Progenitor cell of endocrine pancreas (in vitro differentiated cells): ENCODE measurements around the gene TRMT11. TPM values are rescaled to one million over a fixed set of nuclear protein-coding genes. Genes with fewer than 3 reads are reported as not detected.

Source experiments
- DNase-seq: peaks from one replicate; pipeline ENCODE4 v3.0.0; 2021; ENCODE audit warnings: low spot score; ENCODE audit not compliant: unreplicated experiment
- H3K27ac Mint-ChIP-seq: 2 replicates; pipeline ENCODE4 v1.8.0; 2021; ENCODE audit warnings: mild to moderate bottlenecking, moderate library complexity, mixed read lengths
- H3K27me3 Mint-ChIP-seq: 2 replicates; pipeline ENCODE4 v1.8.0; 2021; ENCODE audit warnings: mixed read lengths
- H3K36me3 Mint-ChIP-seq: 2 replicates; pipeline ENCODE4 v1.8.0; 2022; ENCODE audit warnings: mixed read lengths; ENCODE audit not compliant: insufficient read depth
- H3K4me1 Mint-ChIP-seq: 2 replicates; pipeline ENCODE4 v1.8.0; 2021; ENCODE audit warnings: low read depth, mixed read lengths
- H3K4me3 Mint-ChIP-seq: 2 replicates; pipeline ENCODE4 v1.8.0; 2021; ENCODE audit warnings: low read depth, mild to moderate bottlenecking, moderate library complexity, mixed read lengths
- H3K9me3 Mint-ChIP-seq: 2 replicates; pipeline ENCODE4 v1.8.0; 2021; ENCODE audit warnings: low read depth, mixed read lengths
- total RNA-seq: library from RNA; stranded (reverse); gene quantifications from 2 replicates; pipeline ENCODE4 v1.2.1, GENCODE V29; 2021
- TF ChIP-seq, protein P1 (sequence below): fragments of 200-600 bp; sonication (generic); IDR thresholded peaks from one replicate; pipeline ENCODE4 v1.5.0; 2021; ENCODE audit warnings: antibody characterized with exemption, mild to moderate bottlenecking; ENCODE audit not compliant: unreplicated experiment

Gene TRMT11
- total RNA-seq, 1 donor from 2014 or later = 25.1 TPM

DNA sequence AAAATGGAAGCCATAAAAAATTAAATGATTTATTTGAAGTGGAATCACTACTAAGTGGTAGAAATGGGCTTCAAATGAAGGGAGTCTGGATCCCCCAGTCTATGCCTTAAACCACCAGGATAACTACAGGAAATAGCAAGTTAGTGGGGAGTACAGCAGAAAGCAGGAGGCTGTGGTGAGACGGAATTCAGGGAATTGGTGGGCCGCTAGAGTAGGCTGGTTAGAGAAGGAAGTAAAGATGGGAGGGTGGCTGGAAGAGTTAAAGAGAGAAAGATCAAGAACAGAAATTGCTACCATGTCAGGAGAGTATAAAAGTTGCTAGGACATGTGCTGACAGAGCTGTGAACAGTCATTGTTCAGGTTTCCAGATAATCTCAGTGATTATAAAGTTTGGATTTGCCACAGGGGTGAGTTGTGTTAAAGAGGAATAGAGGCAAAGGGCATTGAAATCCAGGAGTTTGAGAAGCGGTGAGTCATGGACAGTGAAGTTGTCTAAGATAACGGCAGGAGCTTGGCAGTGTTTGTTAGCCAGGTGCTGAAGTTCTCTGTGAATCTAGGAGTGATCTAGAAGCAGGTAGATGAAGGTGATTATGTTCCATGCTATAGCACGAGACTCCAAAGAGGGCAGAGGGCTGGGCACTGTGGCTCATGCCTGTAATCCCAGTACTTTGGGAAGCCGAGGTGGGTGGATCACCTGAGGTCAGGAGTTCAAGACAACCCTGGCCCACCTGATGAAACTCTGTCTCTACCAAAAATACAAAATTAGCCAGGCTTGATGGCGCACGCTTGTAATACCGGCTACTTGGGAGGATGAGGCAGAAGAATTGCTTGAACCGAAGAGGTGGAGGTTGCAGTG is 43.4 kb upstream of the TRMT11 start:
- no peaks in the 10 kb centered on the region for H3K27me3 Mint-ChIP-seq
- peaks cover 49% of the 10 kb centered on the region for H3K4me1 Mint-ChIP-seq
- TF ChIP-seq, protein P1, sequence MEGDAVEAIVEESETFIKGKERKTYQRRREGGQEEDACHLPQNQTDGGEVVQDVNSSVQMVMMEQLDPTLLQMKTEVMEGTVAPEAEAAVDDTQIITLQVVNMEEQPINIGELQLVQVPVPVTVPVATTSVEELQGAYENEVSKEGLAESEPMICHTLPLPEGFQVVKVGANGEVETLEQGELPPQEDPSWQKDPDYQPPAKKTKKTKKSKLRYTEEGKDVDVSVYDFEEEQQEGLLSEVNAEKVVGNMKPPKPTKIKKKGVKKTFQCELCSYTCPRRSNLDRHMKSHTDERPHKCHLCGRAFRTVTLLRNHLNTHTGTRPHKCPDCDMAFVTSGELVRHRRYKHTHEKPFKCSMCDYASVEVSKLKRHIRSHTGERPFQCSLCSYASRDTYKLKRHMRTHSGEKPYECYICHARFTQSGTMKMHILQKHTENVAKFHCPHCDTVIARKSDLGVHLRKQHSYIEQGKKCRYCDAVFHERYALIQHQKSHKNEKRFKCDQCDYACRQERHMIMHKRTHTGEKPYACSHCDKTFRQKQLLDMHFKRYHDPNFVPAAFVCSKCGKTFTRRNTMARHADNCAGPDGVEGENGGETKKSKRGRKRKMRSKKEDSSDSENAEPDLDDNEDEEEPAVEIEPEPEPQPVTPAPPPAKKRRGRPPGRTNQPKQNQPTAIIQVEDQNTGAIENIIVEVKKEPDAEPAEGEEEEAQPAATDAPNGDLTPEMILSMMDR = no peak
- no peak overlapping the region for H3K4me3 Mint-ChIP-seq
- no peaks in the 10 kb centered on the region for H3K36me3 Mint-ChIP-seq
- H3K9me3 Mint-ChIP-seq = no peaks in the 10 kb centered on the region
- H3K27ac Mint-ChIP-seq = no peak overlapping the region
- no peak for DNase-seq

DNA sequence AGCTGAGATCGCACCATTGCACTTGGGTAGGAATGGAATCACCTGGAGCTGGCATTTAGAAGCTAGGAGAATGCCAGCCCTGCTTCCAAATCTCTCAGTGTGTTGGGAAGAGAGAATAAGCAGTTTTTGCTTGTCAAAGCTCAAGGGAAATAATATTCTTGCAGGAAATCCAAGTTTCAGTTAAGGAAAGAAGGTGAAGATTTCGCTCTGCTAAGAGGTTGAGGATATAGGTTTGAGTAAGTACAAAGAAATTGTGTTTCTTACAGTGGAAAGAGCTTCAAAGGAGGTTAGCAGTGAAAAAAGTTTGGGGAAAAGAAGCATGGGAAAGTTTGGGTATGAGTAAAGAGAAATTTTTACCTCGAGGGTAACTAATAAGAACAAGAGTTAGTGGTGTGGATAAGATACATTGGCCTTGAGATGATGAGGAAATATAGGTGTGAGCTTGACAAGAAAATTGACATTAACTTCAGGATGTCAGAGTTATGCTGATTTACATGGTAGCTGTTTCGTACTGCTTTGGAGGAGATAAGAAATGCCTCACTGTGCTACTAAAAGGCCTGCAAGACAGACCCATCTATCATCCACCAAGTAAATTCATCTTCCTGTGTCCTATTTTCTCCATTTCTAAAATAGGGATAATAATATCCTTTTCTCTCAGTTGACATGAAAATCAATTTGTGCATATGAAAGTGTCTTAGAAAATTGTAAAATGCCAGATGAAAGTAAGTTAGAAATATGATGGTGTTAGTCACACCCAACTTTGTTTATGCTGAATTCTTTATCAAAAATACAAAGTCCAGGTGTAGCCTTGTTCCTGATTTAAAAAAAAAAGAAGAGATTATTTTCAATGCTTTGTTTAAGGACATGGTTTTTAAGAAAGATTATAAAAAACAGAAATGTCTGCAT is 42.6 kb upstream of the TRMT11 start:
- Mint-ChIP-seq H3K27me3 (no peaks in the 10 kb centered on the region), H3K36me3 (no peaks in the 10 kb centered on the region), H3K27ac (peak overlapping the region; percentile 48), H3K9me3 (no peaks in the 10 kb centered on the region), H3K4me3 (no peak overlapping the region), H3K4me1 (peaks cover 52% of the 10 kb centered on the region)
- no peak for DNase-seq
- TF ChIP-seq, protein P1 = no peak

DNA sequence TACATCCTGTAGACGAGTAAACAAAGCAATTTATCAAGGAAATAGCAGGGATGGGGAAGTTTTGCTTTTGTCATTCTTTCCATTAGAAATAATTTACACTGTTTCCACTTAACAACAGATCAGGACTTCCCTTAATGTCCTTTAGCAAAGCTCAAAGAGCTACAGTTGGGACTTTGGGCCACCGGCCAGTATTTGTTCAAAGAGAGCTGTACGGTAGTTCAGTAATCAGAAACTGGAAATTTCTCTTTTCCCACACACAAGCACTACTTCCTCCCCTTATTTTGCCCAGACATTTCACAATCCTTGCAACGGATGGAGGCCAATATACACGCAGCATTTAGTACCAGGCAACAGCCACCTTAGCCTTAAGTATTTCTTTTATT is 41.9 kb upstream of the TRMT11 start:
- peaks cover 46% of the 10 kb centered on the region for H3K4me1 Mint-ChIP-seq
- no peak overlapping the region for H3K4me3 Mint-ChIP-seq
- no peaks in the 10 kb centered on the region for H3K9me3 Mint-ChIP-seq
- no peak overlapping the region for H3K27ac Mint-ChIP-seq
- H3K27me3 Mint-ChIP-seq = no peaks in the 10 kb centered on the region
- no peak for DNase-seq
- H3K36me3 Mint-ChIP-seq = no peaks in the 10 kb centered on the region
- TF ChIP-seq, protein P1 = no peak

DNA sequence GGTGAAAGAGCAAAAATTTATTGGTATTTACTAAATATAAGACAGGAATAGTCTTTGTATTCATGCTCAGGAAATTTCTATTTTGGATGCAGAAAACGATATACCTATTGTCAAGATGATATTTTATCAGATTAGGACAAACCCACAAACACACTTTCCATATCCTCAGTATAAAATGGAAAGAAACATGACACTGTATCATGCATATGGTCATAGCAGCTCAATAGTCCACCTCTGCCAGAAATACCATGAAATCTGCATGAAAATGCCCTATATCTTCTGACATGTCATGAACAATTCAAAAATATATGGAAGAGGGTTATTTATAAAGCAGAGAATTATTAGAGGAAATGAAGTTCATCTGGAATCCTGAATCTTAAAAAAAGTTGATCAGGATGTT is 41.4 kb upstream of the TRMT11 start:
- no peak for DNase-seq
- H3K9me3 Mint-ChIP-seq = no peaks in the 10 kb centered on the region
- H3K4me3 Mint-ChIP-seq = no peak overlapping the region
- H3K36me3 Mint-ChIP-seq = no peaks in the 10 kb centered on the region
- TF ChIP-seq, protein P1 = no peak
- peaks cover 43% of the 10 kb centered on the region for H3K4me1 Mint-ChIP-seq
- no peak overlapping the region for H3K27ac Mint-ChIP-seq
- H3K27me3 Mint-ChIP-seq = no peaks in the 10 kb centered on the region

DNA sequence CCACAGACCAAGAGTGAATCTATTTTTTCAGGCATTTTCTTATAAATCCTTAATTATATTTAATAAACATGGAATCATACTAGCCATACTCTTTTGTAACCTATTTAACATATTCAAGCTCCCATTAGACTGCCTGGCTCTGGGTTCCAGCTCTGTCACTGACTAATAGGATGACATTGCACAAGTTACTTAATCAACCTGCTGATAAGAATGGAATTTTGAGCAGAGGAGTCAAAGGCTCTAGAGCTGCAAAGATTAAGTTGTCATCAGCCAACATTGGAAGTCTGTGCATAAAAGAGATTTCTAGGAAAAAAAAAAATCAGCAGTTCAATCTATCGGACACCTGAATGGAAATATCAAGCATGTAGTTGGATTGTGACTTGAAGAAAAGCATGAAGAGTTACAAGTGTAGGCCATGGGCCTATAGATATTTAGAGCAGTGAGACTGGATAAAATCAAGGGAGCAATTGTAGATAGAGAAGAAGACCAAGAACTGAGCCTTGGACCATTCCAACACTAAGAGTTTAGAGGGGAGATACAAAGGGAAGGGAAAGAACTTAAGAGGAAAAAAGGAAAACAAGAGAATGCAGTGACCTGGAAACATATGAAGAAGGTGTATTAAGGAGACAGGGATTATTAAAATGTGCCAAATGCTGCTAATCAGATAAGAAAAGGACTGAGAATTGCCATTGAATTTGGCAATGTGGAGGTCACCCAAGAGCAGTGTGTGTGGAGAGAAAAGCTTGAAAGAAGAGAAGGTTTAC is 40.8 kb upstream of the TRMT11 start:
- Mint-ChIP-seq H3K4me3 (no peak overlapping the region), H3K9me3 (no peaks in the 10 kb centered on the region), H3K27ac (no peak overlapping the region), H3K36me3 (no peaks in the 10 kb centered on the region), H3K4me1 (peaks cover 39% of the 10 kb centered on the region), H3K27me3 (no peaks in the 10 kb centered on the region)
- TF ChIP-seq, protein P1 = no peak
- DNase-seq = no peak
